ENCODE results near the gene SH3D19.

- no peak for TF ChIP-seq CTCF (IDR thresholded peaks at IDR 0.05; ENCODE audit: insufficient read depth, low read depth, low read length)
- no peak for TF ChIP-seq EZH2 (IDR thresholded peaks at IDR 0.05; ENCODE audit: insufficient read depth, low read length)
These were observed 237.9 kb downstream of the SH3D19 start for GRCh38 chr4:151087467-151087866.
